Nephron (organoid): ENCODE measurements around the gene PCBP4.

ENCODE experiments used
- H3K27ac Mint-ChIP-seq, 3 experiments: 2 replicates each; pipeline ENCODE4 v1.8.0; 2020; ENCODE audit warnings: mixed read lengths in 3 of 3, mild to moderate bottlenecking in 2 of 3, moderate library complexity in 1 of 3
- H3K27me3 Mint-ChIP-seq: 2 replicates; pipeline ENCODE4 v1.8.0; 2021; ENCODE audit warnings: low read depth, mild to moderate bottlenecking, moderate library complexity, mixed read lengths
- H3K36me3 Mint-ChIP-seq: 2 replicates; pipeline ENCODE4 v1.8.0; 2020; ENCODE audit warnings: low read depth, mixed read lengths
- H3K4me1 Mint-ChIP-seq: 2 replicates; pipeline ENCODE4 v1.8.0; 2020; ENCODE audit warnings: mixed read lengths
- H3K4me3 Mint-ChIP-seq, 3 experiments: 2 replicates each; pipeline ENCODE4 v1.8.0; 2020; ENCODE audit warnings: mild to moderate bottlenecking in 3 of 3, mixed read lengths in 3 of 3, moderate library complexity in 2 of 3
- H3K9me3 Mint-ChIP-seq: 2 replicates; pipeline ENCODE4 v1.8.0; 2020; ENCODE audit warnings: mixed read lengths
- CTCF ChIP-seq, 3 experiments: fragments of 200-600 bp; sonication (generic); IDR thresholded peaks; one replicate each; pipeline ENCODE4 v1.5.0; 2021; ENCODE audit warnings: antibody characterized with exemption in 3 of 3; ENCODE audit not compliant: unreplicated experiment in 3 of 3

PCBP4 gene

GRCh38 chr3:51983578-51984268 lies 16.5 kb upstream of the PCBP4 start:
- H3K9me3 Mint-ChIP-seq = no peaks in the 10 kb centered on the region
- peak overlapping the region; percentile 95 to 99 (median 97) for H3K27ac Mint-ChIP-seq
- peaks cover 18% of the 10 kb centered on the region for H3K4me1 Mint-ChIP-seq
- no peaks in the 10 kb centered on the region for H3K27me3 Mint-ChIP-seq
- TF ChIP-seq CTCF (IDR thresholded peaks at IDR 0.05; ENCODE audit: unreplicated experiment in 3 of 3) = no peak
- no peaks in the 10 kb centered on the region for H3K36me3 Mint-ChIP-seq
- H3K4me3 Mint-ChIP-seq = peak overlapping the region; percentile 87 to 92 (median 92)

GRCh38 chr3:51982838-51983577 lies 15.8 kb upstream of the PCBP4 start, which contains the start of gene ACY1:
Gene ACY1 (plus strand): TSS chr3:51983535. CDS start chr3:51984065, 530 bp downstream.
- Mint-ChIP-seq H3K4me1 (peaks cover 18% of the 10 kb centered on the region), H3K36me3 (no peaks in the 10 kb centered on the region), H3K4me3 (peak within 1 kb of the TSS; percentile 87 to 92 (median 92)), H3K27ac (peak within 1 kb of the TSS; percentile 95 to 99 (median 97)), H3K27me3 (no peaks in the 10 kb centered on the region), H3K9me3 (no peaks in the 10 kb centered on the region)
- no peak for TF ChIP-seq CTCF (IDR thresholded peaks at IDR 0.05; ENCODE audit: unreplicated experiment in 3 of 3)

GRCh38 chr3:51982352-51982837 lies 15.1 kb upstream of the PCBP4 start:
- Mint-ChIP-seq H3K36me3 (no peaks in the 10 kb centered on the region), H3K4me1 (peaks cover 18% of the 10 kb centered on the region), H3K27me3 (no peaks in the 10 kb centered on the region), H3K9me3 (no peaks in the 10 kb centered on the region), H3K4me3 (peak overlapping the region; percentile 87 to 92 (median 92)), H3K27ac (peak overlapping the region; percentile 95 to 99 (median 97))
- TF ChIP-seq CTCF (IDR thresholded peaks at IDR 0.05; ENCODE audit: unreplicated experiment in 3 of 3) = peak; percentile 37 to 49 (median 41)

- Mint-ChIP-seq H3K27me3 (no peaks in the 10 kb centered on the region), H3K4me3 (no peak overlapping the region), H3K36me3 (no peaks in the 10 kb centered on the region), H3K4me1 (peaks cover 31% of the 10 kb centered on the region), H3K9me3 (no peaks in the 10 kb centered on the region), H3K27ac (no peak overlapping the region)
- no peak for TF ChIP-seq CTCF (IDR thresholded peaks at IDR 0.05; ENCODE audit: unreplicated experiment in 3 of 3)
Measured at GRCh38 chr3:51980253-51980652, 13.0 kb upstream of the PCBP4 start.

GRCh38 chr3:51978143-51978502 lies 10.9 kb upstream of the PCBP4 start:
- Mint-ChIP-seq H3K27me3 (no peaks in the 10 kb centered on the region), H3K27ac (no peak overlapping the region), H3K4me1 (peaks cover 40% of the 10 kb centered on the region), H3K4me3 (no peak overlapping the region), H3K36me3 (no peaks in the 10 kb centered on the region), H3K9me3 (no peaks in the 10 kb centered on the region)
- TF ChIP-seq CTCF (IDR thresholded peaks at IDR 0.05; ENCODE audit: unreplicated experiment in 3 of 3) = no peak
